T-helper 22 cell (primary cell): ENCODE measurements around the gene NFATC2.
"Not testable (repeated sequence)": the region's sequence is repeated elsewhere in the genome, so short reads cannot be mapped to it uniquely, and the experiment has no call there.

Source experiments
- DNase-seq: peaks from one replicate; pipeline ENCODE4 v3.0.0-alpha.2; 2020; ENCODE audit warnings: low read depth

Gene NFATC2

GRCh38 chr20:51354191-51354768 is 188.2 kb downstream of the NFATC2 start:
- no peak for DNase-seq

- DNase-seq: no peak
Observed at GRCh38 chr20:51353491-51353890, 189.0 kb downstream of the NFATC2 start.

DNA sequence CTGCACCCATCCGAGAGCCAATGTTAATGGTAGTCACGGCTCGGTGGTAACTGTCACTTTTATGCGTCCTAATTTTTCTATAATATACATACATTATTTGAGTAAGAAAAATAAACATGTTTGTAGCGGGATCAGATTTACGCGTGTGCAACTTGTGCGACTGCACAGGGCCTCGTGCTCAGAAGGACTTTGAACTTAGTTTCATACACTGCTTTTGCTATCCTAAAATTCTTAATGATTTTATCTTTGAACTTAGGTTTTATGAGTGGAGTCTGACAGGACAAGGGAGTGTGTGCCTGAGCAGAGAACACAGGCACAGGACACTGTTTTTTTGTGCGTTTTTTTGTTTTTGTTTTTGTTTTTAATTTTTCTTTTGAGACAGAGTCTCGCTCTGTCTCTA is 189.7 kb downstream of the NFATC2 start:
- no peak for DNase-seq

GRCh38 chr20:51350941-51351631 is 191.4 kb downstream of the NFATC2 start:
- no peak for DNase-seq

DNA sequence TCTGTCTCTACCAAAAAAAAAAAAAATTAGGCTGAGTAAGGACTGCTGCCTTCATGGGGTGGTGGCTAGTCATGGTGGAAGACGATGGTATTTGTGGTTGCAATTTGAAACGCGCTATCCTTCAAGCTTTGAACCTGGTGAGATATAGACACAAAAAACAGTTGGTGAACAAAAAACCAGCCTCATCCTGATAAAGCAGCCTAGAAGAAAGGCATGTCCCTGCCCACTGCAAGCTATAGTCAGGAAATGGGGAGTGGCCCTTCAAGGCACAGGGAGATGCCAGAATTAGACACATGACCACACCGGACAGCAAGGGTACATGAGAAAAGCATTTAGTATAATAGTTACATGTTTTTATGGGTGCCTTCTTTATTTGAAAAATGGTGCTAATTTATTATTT is 193.6 kb downstream of the NFATC2 start:
- DNase-seq: no peak

- DNase-seq: no peak
Observed at GRCh38 chr20:51347831-51348230, 194.7 kb downstream of the NFATC2 start.

DNA sequence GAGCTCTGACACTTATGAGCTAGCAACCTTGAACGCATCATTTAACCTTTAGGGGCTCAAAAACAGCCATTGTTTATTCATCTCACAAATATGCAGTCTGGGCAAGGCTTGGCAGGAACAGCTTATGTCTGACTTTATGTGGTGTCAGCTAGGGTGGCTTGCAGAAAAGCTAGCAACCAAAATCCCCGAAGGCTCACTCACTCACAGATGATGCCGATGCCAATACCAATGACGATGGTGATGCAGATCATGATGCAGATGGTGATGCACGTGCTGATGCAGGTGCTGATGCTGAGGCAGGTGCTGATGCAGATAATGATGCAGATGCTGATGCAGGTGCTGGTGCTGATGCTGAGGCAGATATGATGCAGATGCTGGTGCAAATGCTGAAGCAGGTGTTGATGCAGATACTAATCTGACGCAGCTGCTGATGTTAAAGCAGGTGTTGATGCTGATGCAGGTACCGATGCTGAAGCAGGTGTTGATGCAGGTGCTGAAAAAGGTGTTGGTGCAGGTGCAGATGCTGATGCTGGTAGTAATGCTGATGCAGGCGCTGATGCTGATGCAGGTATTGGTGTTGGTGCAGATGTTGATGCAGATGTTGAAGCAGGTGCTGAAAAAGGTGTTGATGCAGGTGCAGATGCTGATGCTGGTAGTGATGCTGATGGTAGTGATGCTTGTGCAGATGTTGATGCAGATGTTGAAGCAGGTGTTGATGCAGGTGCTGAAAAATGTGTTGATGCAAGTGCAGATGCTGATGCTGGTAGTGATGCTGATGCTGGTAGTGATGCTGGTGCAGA is 195.6 kb downstream of the NFATC2 start:
- DNase-seq: no peak

DNA sequence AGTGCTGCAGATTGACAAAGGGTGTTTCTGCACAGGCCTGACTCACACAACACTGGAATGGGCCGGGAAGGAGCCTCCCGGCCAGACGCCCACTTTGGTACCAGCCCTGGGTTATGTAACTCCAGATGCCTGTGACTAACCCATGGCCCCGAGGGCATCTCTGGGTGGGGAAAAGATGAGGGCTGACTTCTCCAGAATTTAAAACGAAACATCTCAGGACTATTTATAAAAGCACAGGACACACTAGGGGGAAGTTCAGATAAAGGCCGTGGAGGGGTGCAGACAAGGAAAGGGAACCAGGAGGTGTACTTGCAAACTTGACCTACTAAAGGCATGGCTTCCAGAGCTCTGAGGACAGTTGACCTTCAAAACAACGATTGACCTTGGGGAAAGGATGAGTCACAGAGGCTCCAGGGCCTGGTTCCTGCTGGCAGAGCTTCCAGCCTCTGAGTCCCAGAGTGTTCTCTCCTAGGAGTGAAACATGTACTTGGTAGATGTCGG is 196.9 kb downstream of the NFATC2 start:
- no peak for DNase-seq

DNA sequence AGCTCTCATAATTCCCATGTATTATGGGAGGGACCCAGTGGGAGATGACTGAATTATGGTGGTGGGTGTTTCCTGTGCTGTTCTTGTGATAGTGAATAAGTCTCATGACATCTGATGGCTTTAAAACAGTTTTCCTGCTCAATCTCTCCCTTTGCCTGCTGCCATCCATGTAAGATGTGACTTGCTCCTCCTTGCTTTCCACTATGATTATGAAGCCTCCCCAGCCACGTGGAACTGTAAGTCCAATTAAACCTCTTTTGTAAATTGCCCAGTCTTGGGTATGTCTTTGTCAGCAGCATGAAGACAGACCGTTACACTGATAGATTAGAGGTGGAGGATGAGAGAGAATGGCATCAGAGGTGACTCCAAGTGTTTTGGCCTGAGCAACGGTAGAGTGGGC is 198.7 kb downstream of the NFATC2 start:
- DNase-seq: not testable (repeated sequence)

DNA sequence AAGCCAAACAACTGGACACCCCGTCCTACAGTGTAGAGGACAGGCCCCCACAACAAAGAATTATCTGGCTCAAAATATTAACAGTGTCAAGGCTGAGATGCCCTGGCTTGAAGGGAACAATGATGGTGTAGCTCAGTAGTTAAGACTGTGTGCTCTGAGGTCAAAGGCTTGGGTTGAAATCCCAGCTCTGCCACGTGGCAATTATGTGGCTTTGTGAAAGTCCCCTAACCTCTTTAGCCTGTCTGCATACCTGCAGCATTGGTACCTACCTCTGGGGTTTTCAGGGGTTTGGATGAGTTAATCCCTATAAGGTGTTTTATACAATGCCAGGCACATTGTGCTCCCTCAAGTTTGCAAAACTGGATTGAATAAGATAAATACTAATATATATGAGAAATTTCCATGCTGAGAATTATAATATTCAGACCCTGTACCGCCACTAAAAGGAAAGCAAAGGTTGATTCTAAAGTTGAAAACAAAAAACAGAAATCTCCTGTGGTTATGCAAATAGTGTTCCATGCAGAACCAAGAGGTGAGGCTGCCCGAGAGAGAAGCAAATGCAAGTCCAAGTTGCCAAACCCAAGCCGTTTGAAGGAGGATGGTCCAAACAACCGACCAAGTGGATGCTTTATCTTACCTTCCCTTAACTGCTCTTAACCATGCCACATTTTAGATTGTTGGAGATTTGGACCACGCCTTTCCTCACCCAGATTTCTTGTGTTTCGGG is 199.8 kb downstream of the NFATC2 start:
- DNase-seq: no peak

- DNase-seq: no peak
Observed at GRCh38 chr20:51341581-51341980, 200.9 kb downstream of the NFATC2 start.

- no peak for DNase-seq
Observed at GRCh38 chr20:51340451-51340840, 202.1 kb downstream of the NFATC2 start.

DNA sequence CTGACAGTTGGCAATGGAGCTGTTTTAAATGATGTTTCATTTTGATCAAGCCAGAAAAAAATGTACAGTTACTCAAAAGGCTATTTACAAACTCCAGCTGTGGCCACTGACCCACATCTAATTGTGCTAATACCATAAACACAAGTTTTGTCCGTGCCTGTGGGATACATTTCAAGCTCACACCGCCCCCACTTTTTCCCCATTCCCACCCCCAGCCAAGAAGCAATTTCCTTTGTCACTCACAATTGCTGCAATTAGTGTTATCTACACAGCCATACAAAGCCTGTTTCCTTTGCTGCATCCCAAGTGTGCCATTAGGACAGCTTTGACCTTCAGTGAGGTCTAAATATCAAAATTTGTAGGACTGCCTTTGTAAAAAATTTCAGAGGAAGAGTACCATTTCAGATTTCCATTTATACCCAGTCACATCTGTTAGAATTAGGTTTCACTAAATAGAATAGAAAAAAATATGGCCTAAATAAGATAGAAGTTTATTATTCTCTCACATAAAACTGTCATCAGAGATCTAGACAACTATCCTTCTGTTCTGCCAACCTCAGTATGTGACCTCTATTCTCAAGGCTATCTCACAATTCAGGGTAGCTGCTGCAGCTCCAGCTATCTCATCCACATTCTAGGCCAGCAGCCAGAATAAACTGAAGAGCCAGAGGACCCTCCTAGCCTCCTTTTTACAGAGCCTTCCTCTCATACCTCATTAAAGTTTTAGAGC is 202.6 kb downstream of the NFATC2 start:
- no peak for DNase-seq

- DNase-seq: no peak
Observed at GRCh38 chr20:51338692-51339440, 203.7 kb downstream of the NFATC2 start.

DNA sequence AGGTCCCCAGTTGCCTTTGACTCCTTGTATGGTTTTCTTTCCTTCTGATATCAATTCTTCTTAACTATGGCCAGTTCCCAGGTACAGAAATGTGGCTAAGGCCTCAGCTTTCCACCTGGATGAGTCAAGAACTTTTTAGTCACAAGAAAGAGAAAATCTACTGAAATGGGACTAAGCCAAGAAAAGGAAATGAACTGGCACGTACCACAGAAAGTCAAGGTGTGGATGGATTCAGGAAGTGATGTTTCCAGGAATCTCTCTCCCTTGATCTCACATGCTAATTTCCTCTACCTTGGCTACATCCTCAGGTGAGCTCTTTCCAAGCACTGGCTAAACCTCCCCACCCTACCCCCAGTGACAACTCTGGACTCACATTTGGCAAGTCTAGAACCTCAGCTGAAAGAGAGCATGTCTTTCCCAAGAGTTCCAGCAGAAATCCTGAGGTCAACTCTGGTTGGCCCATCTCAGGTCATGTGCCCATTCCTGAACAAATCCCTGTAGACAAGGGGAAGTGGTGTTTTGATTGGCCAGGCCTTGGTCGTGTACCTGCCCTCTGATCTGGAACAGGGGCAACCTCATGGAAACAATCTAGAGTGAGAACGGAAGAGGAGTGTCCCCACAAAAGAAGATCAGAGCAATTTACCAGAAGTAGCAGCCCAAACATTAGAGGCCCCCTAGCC is 205.3 kb downstream of the NFATC2 start:
- no peak for DNase-seq
